Measurements from ENCODE around the gene LCMT1. TPM values are rescaled to one million over a fixed set of nuclear protein-coding genes. Genes with fewer than 3 reads are reported as not detected.
"Not testable (repeated sequence)": the region's sequence is repeated elsewhere in the genome, so short reads cannot be mapped to it uniquely, and the experiment has no call there.

Gene LCMT1
- total RNA-seq, 1 experiment from 2014 or later, result 31.0 TPM

- ATAC-seq (no peak), DNase-seq (no peak)
- no peaks in the 10 kb centered on the region for H3K27me3 ChIP-seq (ENCODE audit: low read length)
- H3K4me2 ChIP-seq (ENCODE audit: low read length), result no peak overlapping the region
- no peak overlapping the region for H3K9ac ChIP-seq (ENCODE audit: low read length)
- no peak overlapping the region for H3K27ac ChIP-seq (ENCODE audit: low read length)
- intact Hi-C loops (cut with micrococcal nuclease), result no loop called here
- H3F3A ChIP-seq (ENCODE audit: low read length, unreplicated experiment), result no peaks in the 10 kb centered on the region
- CTCF ChIA-PET, result no interaction called here
- POLR2A ChIA-PET (ENCODE audit: unreplicated experiment), result no interaction called here
- no peak overlapping the region for H3K4me3 ChIP-seq (ENCODE audit: low read length)
- no peaks in the 10 kb centered on the region for H4K20me1 ChIP-seq (ENCODE audit: low read length)
- no peak overlapping the region for H2AFZ ChIP-seq (ENCODE audit: low read length)
- BruUV-seq (replicated peaks), result no TSS peak
- no peaks in the 10 kb centered on the region for H3K9me3 ChIP-seq (ENCODE audit: low read length)
- H3K36me3 ChIP-seq (ENCODE audit: low read depth, low read length), result peaks cover 10% of the 10 kb centered on the region
- H3K4me1 ChIP-seq (ENCODE audit: insufficient read depth, low read length), result no peaks in the 10 kb centered on the region
- TF ChIP-seq EZH2phosphoT487 (IDR thresholded peaks at IDR 0.05; ENCODE audit: borderline replicate concordance, low read length) (no peak), EZH2 (IDR thresholded peaks at IDR 0.05; ENCODE audit: low read length, unreplicated experiment) (no peak)
- TF ChIP-seq, protein P1, sequence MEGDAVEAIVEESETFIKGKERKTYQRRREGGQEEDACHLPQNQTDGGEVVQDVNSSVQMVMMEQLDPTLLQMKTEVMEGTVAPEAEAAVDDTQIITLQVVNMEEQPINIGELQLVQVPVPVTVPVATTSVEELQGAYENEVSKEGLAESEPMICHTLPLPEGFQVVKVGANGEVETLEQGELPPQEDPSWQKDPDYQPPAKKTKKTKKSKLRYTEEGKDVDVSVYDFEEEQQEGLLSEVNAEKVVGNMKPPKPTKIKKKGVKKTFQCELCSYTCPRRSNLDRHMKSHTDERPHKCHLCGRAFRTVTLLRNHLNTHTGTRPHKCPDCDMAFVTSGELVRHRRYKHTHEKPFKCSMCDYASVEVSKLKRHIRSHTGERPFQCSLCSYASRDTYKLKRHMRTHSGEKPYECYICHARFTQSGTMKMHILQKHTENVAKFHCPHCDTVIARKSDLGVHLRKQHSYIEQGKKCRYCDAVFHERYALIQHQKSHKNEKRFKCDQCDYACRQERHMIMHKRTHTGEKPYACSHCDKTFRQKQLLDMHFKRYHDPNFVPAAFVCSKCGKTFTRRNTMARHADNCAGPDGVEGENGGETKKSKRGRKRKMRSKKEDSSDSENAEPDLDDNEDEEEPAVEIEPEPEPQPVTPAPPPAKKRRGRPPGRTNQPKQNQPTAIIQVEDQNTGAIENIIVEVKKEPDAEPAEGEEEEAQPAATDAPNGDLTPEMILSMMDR (conservative IDR thresholded peaks at IDR 0.05; ENCODE audit: low read depth, low read length), result no peak
- no peaks in the 10 kb centered on the region for H3K9me2 ChIP-seq (replicated peaks; ENCODE audit: low read length)
- H3K79me2 ChIP-seq (ENCODE audit: low read length), result no peaks in the 10 kb centered on the region
Observed at GRCh38 chr16:25163683-25164082, 52.1 kb downstream of the LCMT1 start.

GRCh38 chr16:25165284-25165683 is 53.7 kb downstream of the LCMT1 start:
- Histone ChIP-seq H3K4me3 (ENCODE audit: low read length) (no peak overlapping the region), H4K20me1 (ENCODE audit: low read length) (no peaks in the 10 kb centered on the region), H3K9me2 (replicated peaks; ENCODE audit: low read length) (no peaks in the 10 kb centered on the region), H3K36me3 (ENCODE audit: low read depth, low read length) (peaks cover 8% of the 10 kb centered on the region), H3K4me2 (ENCODE audit: low read length) (no peak overlapping the region), H3F3A (ENCODE audit: low read length, unreplicated experiment) (no peaks in the 10 kb centered on the region), H3K27ac (ENCODE audit: low read length) (no peak overlapping the region), H3K79me2 (ENCODE audit: low read length) (no peaks in the 10 kb centered on the region), H3K4me1 (ENCODE audit: insufficient read depth, low read length) (no peaks in the 10 kb centered on the region), H2AFZ (ENCODE audit: low read length) (no peak overlapping the region), H3K27me3 (ENCODE audit: low read length) (no peaks in the 10 kb centered on the region), H3K9ac (ENCODE audit: low read length) (no peak overlapping the region), H3K9me3 (ENCODE audit: low read length) (no peaks in the 10 kb centered on the region)
- POLR2A ChIA-PET (ENCODE audit: unreplicated experiment), result no interaction called here
- ATAC-seq, result no peak
- intact Hi-C loops (cut with micrococcal nuclease), result no loop called here
- no peak for TF ChIP-seq EZH2 (IDR thresholded peaks at IDR 0.05; ENCODE audit: low read length, unreplicated experiment)
- no peak for TF ChIP-seq EZH2phosphoT487 (IDR thresholded peaks at IDR 0.05; ENCODE audit: borderline replicate concordance, low read length)
- TF ChIP-seq, protein P1 (conservative IDR thresholded peaks at IDR 0.05; ENCODE audit: low read depth, low read length), result no peak
- no TSS peak for BruUV-seq (replicated peaks)
- CTCF ChIA-PET, result no interaction called here
- no peak for DNase-seq

- H3K9ac ChIP-seq (ENCODE audit: low read length); H2AFZ ChIP-seq (ENCODE audit: low read length); H3K9me3 ChIP-seq (ENCODE audit: low read length); H3K36me3 ChIP-seq (ENCODE audit: low read depth, low read length); intact Hi-C loops (cut with micrococcal nuclease); H4K20me1 ChIP-seq (ENCODE audit: low read length); H3K9me2 ChIP-seq (replicated peaks; ENCODE audit: low read length); BruUV-seq (replicated peaks); H3F3A ChIP-seq (ENCODE audit: low read length, unreplicated experiment); ATAC-seq; H3K27me3 ChIP-seq (ENCODE audit: low read length); POLR2A ChIA-PET (ENCODE audit: unreplicated experiment); CTCF ChIA-PET; H3K4me2 ChIP-seq (ENCODE audit: low read length); H3K79me2 ChIP-seq (ENCODE audit: low read length); DNase-seq; H3K27ac ChIP-seq (ENCODE audit: low read length); H3K4me1 ChIP-seq (ENCODE audit: insufficient read depth, low read length); H3K4me3 ChIP-seq (ENCODE audit: low read length): not testable (repeated sequence)
Observed at GRCh38 chr16:25167920-25168319, 56.4 kb downstream of the LCMT1 start.
